Transverse colon (tissue), 4 donors: ENCODE results near the gene TCF3. TPM values are rescaled to one million over a fixed set of nuclear protein-coding genes. Genes with fewer than 3 reads are reported as not detected.

Experiments used
- DNase-seq: peaks from one replicate; pipeline ENCODE4 v3.0.0-alpha.2; 2019
- H3K27ac ChIP-seq, 4 donors: fragments of 200-600 bp; sonication (generic); 2 replicates each; pipeline ENCODE4 v1.5.1; 2016 to 2018; ENCODE audit warnings: inconsistent platforms in 4 of 4
- H3K27me3 ChIP-seq: fragments of 200-600 bp; sonication (generic); 2 replicates; pipeline ENCODE4 v1.5.1; 2017; ENCODE audit warnings: inconsistent platforms
- H3K36me3 ChIP-seq, 4 donors: fragments of 200-600 bp; sonication (generic); 2 replicates each; pipeline ENCODE4 v1.5.1; 2017 to 2019; ENCODE audit warnings: inconsistent platforms in 4 of 4
- H3K4me1 ChIP-seq, 4 donors: fragments of 200-600 bp; sonication (generic); 2 replicates each; pipeline ENCODE4 v1.5.1; 2017 to 2020; ENCODE audit warnings: inconsistent platforms in 4 of 4
- H3K4me3 ChIP-seq, 4 donors: fragments of 200-600 bp; sonication (generic); 1 replicate in 1 of 4; 2 replicates in 3 of 4; pipeline versions ENCODE4 v1.5.1 to v1.6.1; 2017 to 2019; ENCODE audit warnings: inconsistent platforms in 4 of 4
- H3K9me3 ChIP-seq, 2 donors: fragments of 200-600 bp; sonication (generic); 2 replicates each; pipeline ENCODE4 v1.5.1; 2017 to 2019; ENCODE audit warnings: inconsistent platforms in 2 of 2
- CTCF ChIP-seq, 5 experiments: fragments of 200-600 bp in 3 of 5; fragments of 450-650 bp in 2 of 5; sonication (generic) in 3 of 5; IDR thresholded peaks; 1 replicate in 2 of 5; 2 replicates in 3 of 5; pipeline ENCODE4 v1.5.1; 2016 to 2017; ENCODE audit warnings: antibody characterized with exemption in 5 of 5, inconsistent platforms in 3 of 5, mild to moderate bottlenecking in 2 of 5, moderate library complexity in 1 of 5
- EP300 ChIP-seq: sonication (generic); formaldehyde crosslinking; IDR thresholded peaks from one replicate; pipeline ENCODE4 v1.6.1; 2017; ENCODE audit warnings: antibody characterized with exemption, low read depth
- POLR2A ChIP-seq: fragments of 450-650 bp; IDR thresholded peaks from one replicate; pipeline ENCODE4 v1.6.1; 2016; ENCODE audit warnings: antibody characterized with exemption, mild to moderate bottlenecking, moderate library complexity
- POLR2AphosphoS5 ChIP-seq, 3 donors: sonication (generic); formaldehyde crosslinking; IDR thresholded peaks; one replicate each; pipeline ENCODE4 v1.6.1; 2016; ENCODE audit warnings: antibody characterized with exemption in 3 of 3
- WGBS, 2 donors: methylation state at CpG; one replicate each; pipeline ENCODE4 v1.1.5; 2018; ENCODE audit warnings: low coverage in 1 of 2; 5-methylcytosine and 5-hydroxymethylcytosine counted together
- in situ Hi-C, 4 donors: fragments of 200-750 bp; cut with MboI; loops; one replicate each; pipeline versions ENCODE4 v1.15.0 to v1.15.1; 2017; ENCODE audit warnings: low sequenced_read_pairs in 3 of 4, low pct_ligation_motif_present in 1 of 4, low pct_unique_long_range_greater_than_20kb in 1 of 4
- intact Hi-C: fragments of 100-400 bp; cut with DNase I; formaldehyde crosslinking; loops from one replicate; pipeline ENCODE4 v1.15.1; 2023; ENCODE audit warnings: low total_unique reads
- total RNA-seq, 4 donors: library from RNA; depleted of rRNA; stranded (reverse); fragments of >200 nt; gene quantifications; one replicate each; pipeline ENCODE4 v1.1.0, GENCODE V29; 2016

TCF3 gene
- total RNA-seq, 4 donors from 2014 or later: 55.9 to 160 (median 79.7) TPM

GRCh38 chr19:1683869-1684572 lies 31.6 kb upstream of the TCF3 start:
- no peak for DNase-seq
- in situ Hi-C loops (loop anchor here in 1 of 4 donors (25.0 kb wide), 1 partner anchor 147 kb away; no protein-coding TSS in a partner anchor), intact Hi-C loops (loop anchor here (1.0 kb wide), 1 partner anchor 103 kb away; no protein-coding TSS in a partner anchor)
- Histone ChIP-seq H3K27ac (no peak overlapping the region), H3K27me3 (peaks cover 80% of the 10 kb centered on the region), H3K9me3 (no peaks in the 10 kb centered on the region), H3K4me1 (no peaks in the 10 kb centered on the region), H3K4me3 (no peak overlapping the region), H3K36me3 (no peaks in the 10 kb centered on the region)
- 65 to 75% methylated on average over 3 to 19 of the region's 19 CpGs for WGBS, 2 donors
- TF ChIP-seq POLR2AphosphoS5 (IDR thresholded peaks at IDR 0.05) (no peak), CTCF (IDR thresholded peaks at IDR 0.05) (no peak), EP300 (no peak), POLR2A (no peak)

GRCh38 chr19:1680976-1681375 lies 28.6 kb upstream of the TCF3 start:
- intact Hi-C loops: no loop called here
- no peak for DNase-seq
- Histone ChIP-seq H3K4me1 (peaks cover 0 to 1% (median under 1%) of the 10 kb centered on the region in 4 donors), H3K9me3 (no peaks in the 10 kb centered on the region), H3K27ac (no peak overlapping the region), H3K27me3 (peaks cover 84% of the 10 kb centered on the region), H3K4me3 (no peak overlapping the region), H3K36me3 (no peaks in the 10 kb centered on the region)
- WGBS, 2 donors: 79 to 100% methylated on average over 1 to 12 of the region's 12 CpGs
- in situ Hi-C loops: loop anchor here in 1 of 4 donors (25.0 kb wide), 1 partner anchor 144 kb away; no protein-coding TSS in a partner anchor
- TF ChIP-seq EP300: no peak

GRCh38 chr19:1678073-1678472 lies 25.7 kb upstream of the TCF3 start:
- DNase-seq: no peak
- Histone ChIP-seq H3K36me3 (no peaks in the 10 kb centered on the region), H3K27ac (no peak overlapping the region), H3K4me3 (no peak overlapping the region), H3K27me3 (peaks cover 88% of the 10 kb centered on the region), H3K4me1 (peaks cover 0 to 5% (median 2%) of the 10 kb centered on the region in 4 donors), H3K9me3 (no peaks in the 10 kb centered on the region)
- TF ChIP-seq POLR2A (no peak), POLR2AphosphoS5 (IDR thresholded peaks at IDR 0.05) (no peak), CTCF (IDR thresholded peaks at IDR 0.05) (no peak), EP300 (no peak)
- WGBS, 2 donors: 79% methylated on average over 2 of the region's 2 CpGs; no CpG with 5 or more reads in 1 of the 2 donors
- in situ Hi-C loops (loop anchor here in 2 of 4 donors (10.0 to 25.0 kb wide), 2 partner anchors 133 to 141 kb away; no protein-coding TSS in a partner anchor), intact Hi-C loops (no loop called here)

- in situ Hi-C loops (loop anchor here in 2 of 4 donors (10.0 to 25.0 kb wide), 2 partner anchors 132 to 139 kb away; no protein-coding TSS in a partner anchor), intact Hi-C loops (no loop called here)
- no peak overlapping the region for H3K27ac ChIP-seq
- no peaks in the 10 kb centered on the region for H3K9me3 ChIP-seq
- H3K4me3 ChIP-seq: no peak overlapping the region
- H3K27me3 ChIP-seq: peaks cover 93% of the 10 kb centered on the region
- no peak for DNase-seq
- no peaks in the 10 kb centered on the region for H3K36me3 ChIP-seq
- peaks cover 7 to 14% (median 11%) of the 10 kb centered on the region in 4 donors for H3K4me1 ChIP-seq
- 55 to 68% methylated on average over 3 to 27 of the region's 27 CpGs for WGBS, 2 donors
- no peak for TF ChIP-seq EP300
- no peak for TF ChIP-seq CTCF (IDR thresholded peaks at IDR 0.05)
- TF ChIP-seq POLR2AphosphoS5 (IDR thresholded peaks at IDR 0.05): no peak
- no peak for TF ChIP-seq POLR2A
Observed at GRCh38 chr19:1676351-1677266, 24.2 kb upstream of the TCF3 start.
